H1 (cell line): ENCODE results near the gene RAB34. TPM values are rescaled to one million over a fixed set of nuclear protein-coding genes. Genes with fewer than 3 reads are reported as not detected.

ENCODE experiments used
- CTCF ChIA-PET: fragments of 300-600 bp; sonication (Branson Sonifier 250); formaldehyde crosslinking; loops from one replicate; lab custom pipeline; 2021; ENCODE audit not compliant: partially characterized antibody; lab: Charles Lee
- POLR2A ChIA-PET: fragments of 300-600 bp; sonication (Branson Sonifier 250); formaldehyde crosslinking; loops from one replicate; lab custom pipeline; 2021; ENCODE audit warnings: inconsistent platforms; ENCODE audit not compliant: partially characterized antibody; lab: Charles Lee
- DNase-seq, 2 experiments: peaks; one replicate each; pipeline versions ENCODE4 v3.0.0 to v3.0.0-alpha.2; 2010 to 2022; ENCODE audit warnings: low spot score in 2 of 2, low read depth in 1 of 2, mixed read lengths in 1 of 2
- FAIRE-seq: peaks from 2 replicates; lab custom pipeline; 2011; peaks lifted over from hg19 to GRCh38; lab: Jason Lieb, UNC
- H2AFZ ChIP-seq: 2 replicates; pipeline ENCODE4 v1.8.1; 2012; ENCODE audit warnings: low read length, inconsistent platforms
- H2AK5ac ChIP-seq: 2 replicates; pipeline ENCODE4 v1.6.1; 2013; ENCODE audit warnings: low read depth, low read length
- H2BK120ac ChIP-seq: replicated peaks from 2 replicates; pipeline ENCODE3; 2013; ENCODE audit warnings: low read depth, low read length, inconsistent platforms
- H2BK12ac ChIP-seq: 2 replicates; pipeline ENCODE4 v1.6.1; 2013; ENCODE audit warnings: low read depth, low read length
- H2BK15ac ChIP-seq: 2 replicates; pipeline ENCODE4 v1.6.1; 2013; ENCODE audit warnings: low read length
- H2BK20ac ChIP-seq: 2 replicates; pipeline ENCODE4 v1.6.1; 2013; ENCODE audit warnings: low read length
- H2BK5ac ChIP-seq: 2 replicates; pipeline ENCODE4 v1.6.1; 2013; ENCODE audit warnings: low read depth, low read length
- H3K14ac ChIP-seq: 2 replicates; pipeline ENCODE4 v1.6.1; 2013; ENCODE audit warnings: inconsistent platforms; ENCODE audit not compliant: insufficient read length
- H3K18ac ChIP-seq: 2 replicates; pipeline ENCODE4 v1.6.1; 2013; ENCODE audit warnings: low read length; ENCODE audit errors: extremely low read depth
- H3K23ac ChIP-seq: 2 replicates; pipeline ENCODE4 v1.6.1; 2013; ENCODE audit warnings: inconsistent platforms; ENCODE audit not compliant: insufficient read length
- H3K23me2 ChIP-seq: 2 replicates; pipeline ENCODE4 v1.6.1; 2013; ENCODE audit warnings: low read depth, low read length
- H3K27ac ChIP-seq: 2 replicates; pipeline ENCODE4 v1.6.1; 2011; ENCODE audit warnings: low read depth, low read length, inconsistent platforms
- H3K27me3 ChIP-seq, 4 experiments: replicated peaks in 1 of 4; 1 replicate in 1 of 4; 2 replicates in 3 of 4; pipeline versions ENCODE4 v1.6.1 to v1.8.1; 2011 to 2013; ENCODE audit warnings: low read length in 3 of 4, mild to moderate bottlenecking in 3 of 4, inconsistent platforms in 2 of 4, mixed read lengths in 2 of 4, moderate library complexity in 1 of 4; ENCODE audit not compliant: control insufficient read depth in 3 of 4, insufficient read depth in 3 of 4; ENCODE audit errors: extremely low read depth in 1 of 4
- H3K36me3 ChIP-seq, 4 experiments: 2 replicates each; pipeline versions ENCODE4 v1.6.1 to v1.8.1; 2011 to 2013; ENCODE audit warnings: mild to moderate bottlenecking in 4 of 4, low read length in 3 of 4, moderate library complexity in 2 of 4, control low read depth in 1 of 4, inconsistent platforms in 1 of 4; ENCODE audit not compliant: insufficient read depth in 4 of 4, control insufficient read depth in 2 of 4
- H3K4ac ChIP-seq: replicated peaks from 2 replicates; pipeline ENCODE3; 2013; ENCODE audit warnings: low read length, low read depth, mixed read lengths, inconsistent platforms; ENCODE audit not compliant: insufficient read length
- H3K4me1 ChIP-seq, 4 experiments: replicated peaks in 1 of 4; 1 replicate in 1 of 4; 2 replicates in 3 of 4; pipeline versions ENCODE4 v1.6.1 to v1.8.1; 2011 to 2013; ENCODE audit warnings: low read length in 3 of 4, inconsistent platforms in 2 of 4, mixed read lengths in 1 of 4; ENCODE audit not compliant: insufficient read depth in 4 of 4, control insufficient read depth in 3 of 4
- H3K4me2 ChIP-seq, 2 experiments: 2 replicates each; pipeline versions ENCODE4 v1.6.1 to v1.8.1; 2011 to 2013; ENCODE audit warnings: low read depth in 2 of 2, low read length in 2 of 2, control low read depth in 1 of 2, inconsistent platforms in 1 of 2, mild to moderate bottlenecking in 1 of 2; ENCODE audit not compliant: insufficient read depth in 1 of 2
- H3K4me3 ChIP-seq, 4 experiments: fragments of 200-600, 300-600 bp in 1 of 4; sonication (generic), shearing (Covaris generic), sonication (Bioruptor Twin) in 1 of 4; 2 replicates each; pipeline versions ENCODE4 v1.5.1 to v1.8.1; 2011 to 2016; ENCODE audit warnings: low read length in 4 of 4, low read depth in 3 of 4, control low read depth in 2 of 4, inconsistent platforms in 2 of 4, mild to moderate bottlenecking in 2 of 4, mixed read lengths in 1 of 4, moderate library complexity in 1 of 4; ENCODE audit not compliant: insufficient read depth in 2 of 4; ENCODE audit errors: extremely low read depth in 1 of 4
- H3K56ac ChIP-seq: replicated peaks from 2 replicates; pipeline ENCODE3; 2013; ENCODE audit warnings: low read depth, mild to moderate bottlenecking, mixed read lengths, low read length, inconsistent platforms; ENCODE audit not compliant: insufficient read length
- H3K79me1 ChIP-seq: 2 replicates; pipeline ENCODE4 v1.6.1; 2013; ENCODE audit warnings: low read depth, low read length, control low read depth
- H3K79me2 ChIP-seq, 2 experiments: 2 replicates each; pipeline versions ENCODE4 v1.6.1 to v1.8.1; 2012 to 2013; ENCODE audit warnings: low read length in 2 of 2, mild to moderate bottlenecking in 2 of 2, inconsistent platforms in 1 of 2; ENCODE audit not compliant: insufficient read depth in 2 of 2, control insufficient read depth in 1 of 2
- H3K9ac ChIP-seq, 4 experiments: replicated peaks in 1 of 4; 1 replicate in 1 of 4; 2 replicates in 3 of 4; pipeline versions ENCODE4 v1.6.1 to v1.8.1; 2011 to 2013; ENCODE audit warnings: low read depth in 3 of 4, low read length in 3 of 4, control low read depth in 2 of 4, mild to moderate bottlenecking in 2 of 4, moderate library complexity in 2 of 4, inconsistent platforms in 1 of 4; ENCODE audit errors: extremely low read depth in 1 of 4
- H3K9me3 ChIP-seq, 2 experiments: 2 replicates each; pipeline versions ENCODE4 v1.6.1 to v1.8.1; 2012 to 2013; ENCODE audit warnings: mild to moderate bottlenecking in 2 of 2, moderate library complexity in 2 of 2, control low read depth in 1 of 2, inconsistent platforms in 1 of 2, low read depth in 1 of 2, low read length in 1 of 2, mixed read lengths in 1 of 2; ENCODE audit not compliant: insufficient read depth in 2 of 2
- H4K20me1 ChIP-seq, 2 experiments: replicated peaks in 1 of 2; 2 replicates each; pipeline versions ENCODE3 to v1.8.1; 2011 to 2013; ENCODE audit warnings: inconsistent platforms in 2 of 2, low read length in 2 of 2, mild to moderate bottlenecking in 1 of 2; ENCODE audit not compliant: insufficient read depth in 2 of 2, control insufficient read depth in 1 of 2
- H4K5ac ChIP-seq: 2 replicates; pipeline ENCODE4 v1.6.1; 2013; ENCODE audit warnings: low read length, low read depth, mixed read lengths, inconsistent platforms; ENCODE audit not compliant: insufficient read length
- H4K8ac ChIP-seq: 2 replicates; pipeline ENCODE4 v1.8.0; 2013; ENCODE audit warnings: mild to moderate bottlenecking, moderate library complexity, low read length, inconsistent platforms; ENCODE audit not compliant: insufficient read depth; ENCODE audit errors: extremely low read depth
- H4K91ac ChIP-seq: replicated peaks from 2 replicates; pipeline ENCODE3; 2013; ENCODE audit warnings: low read length, mixed read lengths, inconsistent platforms; ENCODE audit not compliant: insufficient read length
- KDM4A ChIP-seq: IDR thresholded peaks from one replicate; pipeline ENCODE4 v1.7.1; 2012; ENCODE audit warnings: low read depth, mild to moderate bottlenecking, moderate library complexity, low read length, inconsistent platforms; ENCODE audit not compliant: severe bottlenecking
- POLR2A ChIP-seq, 2 experiments: IDR thresholded peaks; 1 replicate in 1 of 2; 2 replicates in 1 of 2; pipeline ENCODE4 v1.6.1; 2011; ENCODE audit warnings: low read depth in 2 of 2, low read length in 2 of 2, mild to moderate bottlenecking in 2 of 2; ENCODE audit errors: control extremely low read depth in 1 of 2
- WGBS, 2 experiments: shearing (Covaris generic) in 1 of 2; methylation state at CpG; one replicate each; pipeline versions ENCODE4 v1.1.6 to v1.1.7; 2013 to 2015; ENCODE audit warnings: low lambda C conversion rate in 2 of 2, mixed read lengths in 2 of 2, inconsistent platforms in 1 of 2, low coverage in 1 of 2, missing lambda C conversion rate in 1 of 2; ENCODE audit not compliant: insufficient replicate concordance in 2 of 2, insufficient coverage in 1 of 2, insufficient read length in 1 of 2; ENCODE audit errors: extremely low coverage in 1 of 2, missing lambda C conversion rate in 1 of 2; 5-methylcytosine and 5-hydroxymethylcytosine counted together
- polyA plus RNA-seq, 7 experiments: library from polyadenylated mRNA; depleted of rRNA in 3 of 7; stranded (reverse) in 5 of 7; unstranded in 2 of 7; fragments of >200 nt in 5 of 7; fragments of 200-250 nt in 2 of 7; gene quantifications; 1 replicate in 5 of 7; 2 replicates in 1 of 7; 4 replicates in 1 of 7; pipeline versions ENCODE4 v1.2.1 to v1.2.3, GENCODE V29; 2011 to 2013; ENCODE audit warnings: missing spikeins in 2 of 7, mixed read lengths in 2 of 7
- total RNA-seq: library from RNA; stranded (reverse); fragmentation: NEBNext Ultra II Directional; extraction: Animal tissue kit (Norgen Biotek cat#: 25700); gene quantifications from 2 replicates; pipeline ENCODE4 v1.2.1, GENCODE V29; 2021

RAB34 gene
- total and polyA plus RNA-seq, 2 of the 8 experiments (the other 6 are each of a cell fraction or from before 2014, with no cell fraction given) = 237 to 305 TPM

DNA sequence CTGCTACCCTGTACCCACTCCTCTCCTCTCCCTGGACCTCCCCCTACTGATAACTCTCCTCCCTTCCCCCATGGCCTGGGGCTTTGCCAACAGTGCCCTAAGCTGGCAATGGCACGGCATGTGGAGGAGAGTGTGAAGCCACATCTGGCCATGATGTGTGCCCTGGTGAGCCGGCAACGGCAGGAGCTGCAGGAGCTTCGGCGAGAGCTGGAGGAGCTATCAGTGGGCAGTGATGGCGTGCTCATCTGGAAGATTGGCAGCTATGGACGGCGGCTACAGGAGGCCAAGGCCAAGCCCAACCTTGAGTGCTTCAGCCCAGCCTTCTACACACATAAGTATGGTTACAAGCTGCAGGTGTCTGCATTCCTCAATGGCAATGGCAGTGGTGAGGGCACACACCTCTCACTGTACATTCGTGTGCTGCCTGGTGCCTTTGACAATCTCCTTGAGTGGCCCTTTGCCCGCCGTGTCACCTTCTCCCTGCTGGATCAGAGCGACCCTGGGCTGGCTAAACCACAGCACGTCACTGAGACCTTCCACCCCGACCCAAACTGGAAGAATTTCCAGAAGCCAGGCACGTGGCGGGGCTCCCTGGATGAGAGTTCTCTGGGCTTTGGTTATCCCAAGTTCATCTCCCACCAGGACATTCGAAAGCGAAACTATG lies 31.3 kb upstream of the RAB34 start:
- no peak for DNase-seq
- H2AK5ac ChIP-seq = no peak overlapping the region
- H3K4ac ChIP-seq = no peak overlapping the region
- no peak overlapping the region for H2BK120ac ChIP-seq
- ChIA-PET CTCF (interaction anchor here (0.8 to 11.7 kb wide), 15 partner anchors 14 to 396 kb away, joined by 3 to 316 read pairs (median 5); partner anchors contain the start of genes NEK8, RPL23A and TLCD1), POLR2A (interaction anchor here (0.8 to 15.3 kb wide), 13 partner anchors 9 to 153 kb away, joined by 3 to 813 read pairs (median 5); partner anchors contain the start of genes FAM222B, NEK8, PROCA1 and RAB34)
- no peak overlapping the region for H3K56ac ChIP-seq
- H3K27ac ChIP-seq = peak overlapping the region; percentile 6; the same call in 1 of the 2 replicates
- WGBS, 2 experiments = 96% methylated on average over 18 of the region's 18 CpGs; no CpG with 5 or more reads in 1 of the 2 experiments
- H3K18ac ChIP-seq = no peak overlapping the region
- H3K36me3 ChIP-seq = peaks cover 30 to 56% (median 33%) of the 10 kb centered on the region in 4 experiments
- H2BK20ac ChIP-seq = no peak overlapping the region
- no peak overlapping the region for H4K8ac ChIP-seq
- H4K5ac ChIP-seq = no peak overlapping the region
- no peaks in the 10 kb centered on the region for H3K27me3 ChIP-seq
- H3K4me3 ChIP-seq = no peak overlapping the region
- H4K91ac ChIP-seq = no peak overlapping the region
- H3K9ac ChIP-seq = no peak overlapping the region; a peak in 1 of 7 replicates
- no peak for FAIRE-seq
- peak overlapping the region; percentile 4; the same call in 1 of the 2 replicates for H2BK5ac ChIP-seq
- no peak overlapping the region for H2BK15ac ChIP-seq
- TF ChIP-seq POLR2A (IDR thresholded peaks at IDR 0.05; ENCODE audit: control extremely low read depth in 1 of 2, low read depth in 2 of 2, low read length in 2 of 2) = peak in 1 of 2 experiments; percentile 34; a peak in 1 of 3 replicates
- TF ChIP-seq KDM4A = no peak
- H2BK12ac ChIP-seq = no peak overlapping the region
- H3K4me1 ChIP-seq = peaks cover 0 to 30% (median 24%) of the 10 kb centered on the region in 4 experiments; a peak in 6 of 7 replicates
- no peak overlapping the region for H3K14ac ChIP-seq
- peaks cover 20% of the 10 kb centered on the region for H3K23me2 ChIP-seq
- no peak overlapping the region for H3K23ac ChIP-seq
- no peak overlapping the region for H3K4me2 ChIP-seq
- H3K9me3 ChIP-seq = no peaks in the 10 kb centered on the region
- H4K20me1 ChIP-seq = peaks cover 30 to 34% of the 10 kb centered on the region in 2 experiments
- H3K79me2 ChIP-seq = peaks cover 19 to 44% of the 10 kb centered on the region in 2 experiments
- no peak overlapping the region for H2AFZ ChIP-seq
- peaks cover 14% of the 10 kb centered on the region for H3K79me1 ChIP-seq
